K562 (cell line): Measurements from ENCODE around the gene ANKRD34A. TPM values are rescaled to one million over a fixed set of nuclear protein-coding genes. Genes with fewer than 3 reads are reported as not detected.
A peak's percentile ranks its signal among the peaks of the same experiment; 100 is the strongest.

Experiments
- ATF6 ChIP-seq: sonication (generic); formaldehyde crosslinking; IDR thresholded peaks from 2 replicates; pipeline ENCODE4 v1.4.0; 2020; ENCODE audit warnings: mild to moderate bottlenecking, missing genetic modification reagents
- CHCHD3 ChIP-seq: fragments of 250-450 bp; sonication (Bioruptor Pico); IDR thresholded peaks from 2 replicates; pipeline ENCODE4 v2.1.2; 2022; ENCODE audit warnings: mild to moderate bottlenecking
- CREB3 ChIP-seq: fragments of 450-650 bp; conservative IDR thresholded peaks from 2 replicates; pipeline ENCODE4 v1.6.1; 2016; ENCODE audit warnings: missing genetic modification characterization, low read depth, mild to moderate bottlenecking, missing compliant biosample characterization, moderate library complexity
- CSDE1 ChIP-seq, 2 experiments: fragments of 450-650 bp; IDR thresholded peaks; 2 replicates each; pipeline ENCODE4 v1.6.1; 2016; ENCODE audit warnings: mild to moderate bottlenecking in 1 of 2
- ELK1 ChIP-seq: sonication (generic); formaldehyde crosslinking; IDR thresholded peaks from 2 replicates; pipeline ENCODE4 v1.8.1; 2022; ENCODE audit warnings: missing genetic modification reagents
- MYBL2 ChIP-seq, 2 experiments: fragments of 450-650 bp in 1 of 2; sonication (generic) in 1 of 2; formaldehyde crosslinking in 1 of 2; IDR thresholded peaks; 2 replicates each; pipeline versions ENCODE4 v1.6.1 to v1.8.1; 2017 to 2022; ENCODE audit warnings: borderline replicate concordance in 1 of 2, inconsistent platforms in 1 of 2, low read depth in 1 of 2, mild to moderate bottlenecking in 1 of 2, missing genetic modification reagents in 1 of 2, moderate library complexity in 1 of 2
- NFIC ChIP-seq: fragments of 450-650 bp; IDR thresholded peaks from 2 replicates; pipeline ENCODE4 v1.6.1; 2017; ENCODE audit warnings: mild to moderate bottlenecking, inconsistent platforms
- PKNOX1 ChIP-seq: fragments of 450-650 bp; IDR thresholded peaks from 2 replicates; pipeline ENCODE4 v1.6.1; 2016
- RBM39 ChIP-seq: fragments of 200-400 bp; formaldehyde crosslinking; optimal IDR thresholded peaks from 2 replicates; pipeline ENCODE3; 2018; ENCODE audit warnings: low read depth, low read length
- SMAD1 ChIP-seq: fragments of 150-350 bp; IDR thresholded peaks from 2 replicates; pipeline ENCODE4 v1.6.1; 2014; ENCODE audit warnings: low read length, low read depth; ENCODE audit not compliant: partially characterized antibody
- SMARCA4 ChIP-seq: fragments of 450-650 bp; IDR thresholded peaks from 2 replicates; pipeline ENCODE4 v1.6.1; 2016
- SRSF7 ChIP-seq: fragments of 200-400 bp; formaldehyde crosslinking; optimal IDR thresholded peaks from 2 replicates; pipeline ENCODE3; 2017; ENCODE audit warnings: mild to moderate bottlenecking, low read depth, low read length
- YY1 ChIP-seq, 3 experiments: IDR thresholded peaks; 2 replicates each; pipeline ENCODE4 v1.6.1; 2011; ENCODE audit warnings: low read length in 2 of 3, mild to moderate bottlenecking in 2 of 3, moderate library complexity in 2 of 3, borderline replicate concordance in 1 of 3, control low read depth in 1 of 3, low read depth in 1 of 3; ENCODE audit not compliant: insufficient read depth in 3 of 3, insufficient replicate concordance in 2 of 3, control insufficient read depth in 1 of 3, insufficient read length in 1 of 3; ENCODE audit errors: extremely low read depth in 1 of 3
- ZC3H4 ChIP-seq: sonication (generic); formaldehyde crosslinking; IDR thresholded peaks from 2 replicates; pipeline ENCODE4 v1.9.0; 2021; ENCODE audit warnings: missing genetic modification reagents, borderline replicate concordance
- ZMIZ1 ChIP-seq, 2 experiments: fragments of 150-350 bp in 1 of 2; IDR thresholded peaks; 2 replicates each; pipeline ENCODE4 v1.6.1; 2012 to 2016; ENCODE audit warnings: low read depth in 2 of 2, low read length in 2 of 2, mild to moderate bottlenecking in 1 of 2, moderate library complexity in 1 of 2
- ZNF347 ChIP-seq: fragments of 450-650 bp; formaldehyde crosslinking; IDR thresholded peaks from 2 replicates; pipeline ENCODE4 v1.4.0; 2020; ENCODE audit warnings: low read depth, mild to moderate bottlenecking, moderate library complexity
- ZNF699 ChIP-seq: fragments of 250-450 bp; sonication (Bioruptor Pico); IDR thresholded peaks from 2 replicates; pipeline ENCODE4 v1.8.0; 2021; ENCODE audit warnings: mild to moderate bottlenecking, moderate library complexity; ENCODE audit not compliant: insufficient replicate concordance
- polyA plus RNA-seq, 8 experiments: library from polyadenylated mRNA; depleted of rRNA in 4 of 8; stranded (reverse) in 5 of 8; unstranded in 3 of 8; fragments of >200 nt; fragmentation: Nextera tagmentation in 2 of 8; fragmentation: Illumina TruSeq in 1 of 8; extraction: Ambion mirVana in 2 of 8; extraction: Trizol in 1 of 8; gene quantifications; 2 replicates each; pipeline versions ENCODE4 v1.2.1 to v1.2.3, GENCODE V29; 2011 to 2014; ENCODE audit warnings: inconsistent platforms in 1 of 8, missing spikeins in 1 of 8
- total RNA-seq, 7 experiments: library from RNA; depleted of rRNA in 6 of 7; stranded (reverse); fragments of >200 nt in 6 of 7; fragmentation: Illumina TruSeq in 2 of 7; extraction: Trizol in 2 of 7; gene quantifications; 2 replicates each; pipeline versions ENCODE4 v1.2.1 to v1.2.3, GENCODE V29; 2011 to 2021; ENCODE audit warnings: low replicate concordance in 1 of 7

Gene ANKRD34A
- total and polyA plus RNA-seq, 9 of the 15 experiments (the other 6 are each of a cell fraction or from before 2014, with no cell fraction given), result 0.06 to 1.6 (median 0.43) TPM

- TF ChIP-seq YY1 (IDR thresholded peaks at IDR 0.05; ENCODE audit: borderline replicate concordance in 1 of 3, control insufficient read depth in 1 of 3, extremely low read depth in 1 of 3, insufficient read depth in 3 of 3, insufficient read length in 1 of 3, insufficient replicate concordance in 2 of 3, low read depth in 1 of 3, low read length in 2 of 3) (no peak), CHCHD3 (CRISPR knock-in tag) (no peak), ZC3H4 (CRISPR knock-in tag) (no peak), PKNOX1 (no peak; the same call in 1 of the 2 replicates), CSDE1 (IDR thresholded peaks at IDR 0.05) (no peak), ZNF699 (CRISPR knock-in tag) (no peak), ELK1 (CRISPR knock-in tag) (no peak), ZMIZ1 (IDR thresholded peaks at IDR 0.05; ENCODE audit: low read depth in 2 of 2, low read length in 2 of 2) (no peak), ATF6 (no peak), SMAD1 (peak; percentile 17), SRSF7 (no peak), NFIC (no peak), ZNF347 (CRISPR knock-in tag) (no peak), SMARCA4 (peak; percentile 80), CREB3 (tag) (no peak), MYBL2 (IDR thresholded peaks at IDR 0.05; ENCODE audit: low read depth) (no peak), MYBL2 (CRISPR knock-in tag; IDR thresholded peaks at IDR 0.05; ENCODE audit: borderline replicate concordance) (no peak), RBM39 (no peak)
These were observed 32.8 kb upstream of the ANKRD34A start (continued) for GRCh38 chr1:145997016-145997717.
